Measurements from ENCODE around the gene TOLLIP. TPM values are rescaled to one million over a fixed set of nuclear protein-coding genes. Genes with fewer than 3 reads are reported as not detected.

TOLLIP gene
- total RNA-seq, 4 donors from 2014 or later, result 114 to 167 (median 129) TPM

- intact Hi-C loops (cut with DNase I; ENCODE audit: low total_unique reads), result no loop called here
- peak in 1 of 2 donors; percentile 82 for DNase-seq (ENCODE audit: low spot score in 2 of 2)
- H3K4me3 ChIP-seq (ENCODE audit: low read depth, poor library complexity, severe bottlenecking), result no peak overlapping the region
- WGBS, 2 donors, result 92 to 98% methylated on average over 17 to 18 of the region's 23 CpGs
- TF ChIP-seq POLR2A (IDR thresholded peaks at IDR 0.05), result no peak
- TF ChIP-seq CTCF (IDR thresholded peaks at IDR 0.05), result no peak
Observed at GRCh38 chr11:1295591-1295990, 13.8 kb downstream of the TOLLIP start.

DNA sequence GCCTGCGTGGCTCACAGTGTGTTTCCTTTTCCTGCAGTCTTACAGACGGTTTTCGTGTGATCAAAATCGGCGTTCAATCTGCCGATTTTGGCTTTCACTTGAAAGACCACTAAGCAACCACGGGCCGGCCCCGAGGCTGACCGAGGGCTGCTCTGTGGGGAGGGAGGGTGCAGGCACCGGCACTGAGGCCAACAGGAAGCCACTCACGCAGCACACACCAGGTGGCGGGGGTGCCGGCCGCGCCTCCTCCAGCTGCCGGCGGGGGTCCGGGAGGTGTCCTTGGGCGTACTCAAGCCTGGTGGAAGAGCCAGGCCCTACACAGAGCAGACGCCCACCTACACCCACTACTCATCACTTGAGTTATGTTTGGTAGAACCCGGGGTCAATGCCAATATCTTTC is 14.3 kb downstream of the TOLLIP start:
- intact Hi-C loops (cut with DNase I; ENCODE audit: low total_unique reads), result no loop called here
- 93 to 96% methylated on average over 22 of the region's 22 CpGs for whole genome bisulfite sequencing, 2 donors
- TF ChIP-seq POLR2A (IDR thresholded peaks at IDR 0.05) (no peak), CTCF (IDR thresholded peaks at IDR 0.05) (no peak)
- DNase-seq (ENCODE audit: low spot score in 2 of 2), result peak in 1 of 2 donors; percentile 46
- no peak overlapping the region for H3K4me3 ChIP-seq (ENCODE audit: low read depth, poor library complexity, severe bottlenecking)

DNA sequence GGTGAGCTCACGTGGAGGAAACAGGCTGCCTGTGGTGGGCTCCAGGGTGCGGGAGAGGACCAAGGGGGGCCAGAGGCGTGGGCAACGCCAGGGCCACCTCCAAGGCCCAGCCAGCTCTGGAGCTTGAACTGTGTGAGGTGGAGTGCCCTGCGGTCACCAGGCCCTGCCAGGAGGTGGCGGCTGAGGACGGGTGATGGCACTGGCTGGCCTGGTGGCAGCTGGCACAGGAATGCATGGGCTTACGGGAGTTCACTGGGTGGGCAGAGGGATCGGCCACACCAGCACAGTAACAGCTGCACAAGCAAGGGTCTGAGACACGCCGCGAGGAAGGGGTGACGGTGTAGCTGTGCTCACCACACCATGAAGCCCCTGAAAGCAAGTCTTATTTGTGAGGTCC is 15.8 kb downstream of the TOLLIP start:
- intact Hi-C loops (cut with DNase I; ENCODE audit: low total_unique reads), result no loop called here
- 84% methylated on average over 13 of the region's 13 CpGs for WGBS, 2 donors
- no peak overlapping the region for H3K4me3 ChIP-seq (ENCODE audit: low read depth, poor library complexity, severe bottlenecking)
- no peak for TF ChIP-seq CTCF (IDR thresholded peaks at IDR 0.05)
- TF ChIP-seq POLR2A (IDR thresholded peaks at IDR 0.05), result no peak
- DNase-seq (ENCODE audit: low spot score in 2 of 2), result peak in 1 of 2 donors; percentile 80

- intact Hi-C loops (cut with DNase I; ENCODE audit: low total_unique reads), result no loop called here
- H3K4me3 ChIP-seq (ENCODE audit: low read depth, poor library complexity, severe bottlenecking), result no peak overlapping the region
- 88 to 92% methylated on average over 39 to 43 of the region's 43 CpGs for WGBS, 2 donors
- peak in 1 of 2 donors; percentile 82 for DNase-seq (ENCODE audit: low spot score in 2 of 2)
- TF ChIP-seq CTCF (IDR thresholded peaks at IDR 0.05) (no peak), POLR2A (IDR thresholded peaks at IDR 0.05) (no peak)
Observed at GRCh38 chr11:1292644-1293618, 16.5 kb downstream of the TOLLIP start.

DNA sequence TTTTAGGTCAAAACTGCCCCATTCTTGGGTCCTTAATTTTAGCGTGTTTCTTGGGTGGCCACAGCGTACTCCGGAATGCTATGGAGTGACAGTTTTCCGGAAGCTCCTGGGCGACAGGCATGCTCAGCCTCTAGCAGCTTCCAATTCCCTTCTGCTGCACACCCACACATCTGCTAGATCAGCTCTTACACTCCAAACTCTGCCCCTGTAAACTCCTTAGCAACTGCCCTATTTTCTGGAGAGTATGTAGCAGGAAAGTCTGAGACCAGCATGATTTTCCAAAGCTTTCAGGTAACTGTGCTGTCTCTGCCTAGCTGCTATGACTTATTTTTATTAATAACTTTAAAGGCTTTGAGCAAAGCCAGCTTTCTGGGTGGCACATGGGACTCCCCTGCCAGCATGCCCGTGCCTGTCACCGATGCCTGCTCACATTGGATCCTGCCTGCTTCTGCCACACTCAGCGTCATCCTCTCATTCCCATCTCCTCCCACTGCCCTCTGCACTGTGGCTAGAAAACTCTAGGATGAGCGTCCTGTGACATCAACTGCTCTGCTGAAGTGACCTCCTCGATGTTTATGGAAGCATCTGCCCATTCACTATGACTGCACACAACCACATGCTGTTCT is 17.3 kb downstream of the TOLLIP start:
- intact Hi-C loops (cut with DNase I; ENCODE audit: low total_unique reads), result no loop called here
- H3K4me3 ChIP-seq (ENCODE audit: low read depth, poor library complexity, severe bottlenecking), result no peak overlapping the region
- TF ChIP-seq CTCF (IDR thresholded peaks at IDR 0.05) (no peak), POLR2A (IDR thresholded peaks at IDR 0.05) (no peak)
- DNase-seq (ENCODE audit: low spot score in 2 of 2), result no peak
- WGBS, 2 donors, result 50 to 56% methylated on average over 10 of the region's 10 CpGs
